IPS DF 19.7 (cell line): Measurements from ENCODE around the gene PYY.
"Not testable (repeated sequence)": the region's sequence is repeated elsewhere in the genome, so short reads cannot be mapped to it uniquely, and the experiment has no call there.

ENCODE experiments used
- DNase-seq: peaks from one replicate; pipeline ENCODE4 v3.0.0-alpha.2; 2013; ENCODE audit warnings: low read depth, low spot score

Gene PYY

DNA sequence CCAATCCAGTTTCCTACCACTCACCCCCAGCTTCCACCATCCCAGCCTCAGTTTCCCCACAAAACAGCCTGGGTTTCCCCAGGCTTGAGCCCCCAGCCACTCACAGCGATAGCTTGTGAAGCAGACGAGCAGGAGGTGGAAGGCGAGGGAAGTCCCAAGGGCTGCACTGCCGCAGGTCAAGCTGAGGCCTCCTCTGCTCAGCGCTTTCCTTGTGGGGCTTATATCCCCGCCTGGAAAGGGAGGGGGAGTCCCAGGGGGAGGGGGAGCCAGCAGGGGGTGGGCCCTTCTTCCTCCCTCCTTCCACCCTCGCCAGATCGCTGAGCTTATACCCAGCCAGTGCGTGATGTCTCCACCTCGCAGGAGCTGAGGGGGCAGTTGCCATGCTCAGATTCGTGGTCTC lies at the start of gene PYY:
PYY (minus strand) TSS at position 195 of the 400 bp plus-strand sequence. CDS start 457 bp downstream, outside the sequence.
- DNase-seq = no peak

DNA sequence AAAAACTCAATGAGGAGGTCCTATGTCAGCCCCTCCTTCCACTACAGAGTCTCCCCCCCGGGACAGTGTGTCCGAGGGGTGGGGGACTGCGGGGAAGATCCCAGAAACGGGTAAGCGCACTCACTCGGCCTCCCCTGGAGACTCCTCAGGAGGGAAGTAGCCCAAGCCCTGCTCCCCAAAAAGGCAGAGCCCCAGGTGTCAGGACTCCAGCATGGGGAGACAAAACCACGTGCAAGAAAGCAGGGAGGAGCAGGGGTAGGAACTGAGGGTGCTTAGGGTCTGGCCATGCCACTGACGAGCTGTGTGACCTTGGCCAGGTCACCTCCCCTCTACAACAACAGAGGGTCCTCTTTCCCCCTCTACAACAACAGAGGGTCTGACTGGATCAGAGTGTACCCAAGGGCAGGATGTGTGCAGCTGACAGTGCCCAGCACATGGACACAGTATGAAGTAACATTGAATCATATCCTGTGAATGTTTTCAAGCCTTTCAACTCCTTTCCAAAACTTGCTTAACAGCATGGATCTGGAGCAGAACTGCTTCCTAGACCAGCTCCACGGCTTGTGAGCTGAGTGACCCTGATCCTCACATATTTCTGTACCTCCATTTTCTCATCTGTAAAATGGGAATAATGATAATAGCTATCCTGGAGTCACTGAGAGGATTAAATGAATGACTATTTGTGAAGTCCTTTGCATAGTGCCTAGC lies 48.6 kb upstream of the PYY start:
- no peak for DNase-seq

DNA sequence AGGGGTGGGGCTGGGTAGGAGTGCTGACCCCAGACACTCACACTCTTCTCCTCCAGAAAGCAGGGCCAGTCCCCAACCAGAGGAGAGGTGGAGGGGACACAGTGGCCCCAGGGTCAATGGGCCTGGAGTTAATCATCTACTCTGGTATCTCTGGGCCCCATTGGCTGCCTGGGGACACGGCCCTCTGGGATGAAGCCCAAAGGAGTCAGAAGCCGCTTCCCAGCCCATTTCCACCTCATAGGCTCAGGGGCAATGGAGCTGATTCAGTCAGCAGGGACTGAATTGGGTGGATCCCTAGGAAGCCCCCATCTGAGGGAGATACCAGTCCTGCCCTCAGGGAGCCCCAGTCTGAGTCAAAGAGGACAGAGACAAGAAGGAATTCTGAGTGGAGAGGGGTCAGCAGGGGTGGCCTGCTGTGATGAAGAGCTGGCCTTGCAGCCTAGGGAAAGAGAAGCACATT lies 47.8 kb upstream of the PYY start:
- DNase-seq = no peak

DNA sequence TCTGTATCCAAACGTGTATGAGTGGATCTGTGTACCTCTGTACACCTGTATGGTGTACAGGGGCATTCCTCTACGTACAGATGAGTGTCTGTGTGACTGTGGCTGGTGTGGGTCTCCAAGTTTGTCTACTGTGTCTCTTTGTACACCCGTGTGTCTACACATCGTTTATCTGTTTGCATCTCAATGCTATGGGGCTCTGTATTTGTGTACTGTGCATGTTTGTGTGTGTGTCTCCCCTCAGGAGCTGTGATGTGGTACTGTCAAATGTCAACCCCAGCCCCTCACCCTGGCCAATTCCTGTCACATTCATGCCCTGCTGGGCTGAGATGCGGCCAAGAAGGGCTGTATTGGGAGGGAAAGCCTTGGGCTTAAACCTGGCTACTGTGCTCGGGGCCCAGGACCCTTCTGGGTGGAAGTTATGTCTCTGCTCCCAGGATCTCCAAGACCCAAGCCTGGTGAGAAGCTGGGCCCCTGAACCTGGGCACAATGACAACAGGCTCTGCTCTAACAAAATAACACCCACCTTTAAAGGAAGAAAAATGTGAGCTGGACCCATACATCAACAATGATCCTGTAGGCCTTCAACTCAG lies 47.2 kb upstream of the PYY start:
- no peak for DNase-seq

DNA sequence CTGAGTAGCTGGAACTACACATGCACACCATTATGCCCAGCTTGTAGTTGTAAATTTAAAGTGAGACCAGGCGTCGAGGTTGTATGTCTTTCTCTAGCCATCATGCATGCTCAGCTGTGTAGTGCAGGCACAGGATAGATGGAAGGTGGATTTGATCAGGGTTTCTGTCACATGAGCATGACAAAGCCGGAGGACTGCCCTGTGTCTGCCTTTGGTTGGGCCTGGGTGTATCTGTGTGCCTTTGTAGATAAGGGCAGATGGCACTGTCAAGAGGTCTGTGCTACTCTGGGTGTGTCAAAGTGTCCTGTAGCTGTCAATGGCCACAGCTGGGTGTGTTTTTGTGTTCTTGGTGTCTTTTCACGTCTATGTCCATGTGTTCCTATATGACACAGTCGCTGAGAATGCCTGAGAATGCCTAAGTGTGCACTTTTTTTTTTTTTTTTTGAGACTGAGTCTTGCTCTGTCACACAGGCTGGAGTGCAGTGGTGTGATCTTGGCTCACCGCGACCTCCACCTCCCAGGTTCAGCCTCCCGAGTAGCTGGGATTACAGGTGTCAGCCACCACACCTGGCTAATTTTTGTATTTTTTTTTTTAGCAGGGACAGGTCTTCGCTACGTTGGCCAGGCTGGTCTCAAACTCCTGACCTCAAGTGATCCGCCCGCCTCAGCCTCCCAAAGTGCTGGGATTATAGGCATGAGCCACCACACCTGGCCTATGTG lies 46.6 kb upstream of the PYY start:
- no peak for DNase-seq

DNA sequence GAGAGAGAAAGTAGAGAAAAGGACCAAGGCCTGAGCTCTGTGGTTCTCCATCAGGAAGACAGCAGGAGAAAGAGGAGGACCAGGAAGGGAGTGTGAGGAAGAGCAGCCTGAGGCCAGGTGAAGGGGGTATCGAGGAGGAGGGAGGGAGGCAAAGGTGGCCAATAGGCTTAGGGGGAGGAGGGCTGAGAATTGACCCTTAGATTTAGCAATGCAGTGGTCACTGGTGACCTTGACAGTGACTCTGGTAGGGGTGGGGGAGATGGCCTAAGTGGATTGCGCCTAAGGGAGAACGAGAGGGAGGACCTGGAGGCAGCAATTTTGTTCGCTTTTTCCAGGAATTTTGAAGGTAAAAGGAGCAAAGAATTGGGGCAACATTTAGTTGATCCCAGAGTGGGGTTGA lies 45.3 kb upstream of the PYY start:
- DNase-seq = no peak

DNA sequence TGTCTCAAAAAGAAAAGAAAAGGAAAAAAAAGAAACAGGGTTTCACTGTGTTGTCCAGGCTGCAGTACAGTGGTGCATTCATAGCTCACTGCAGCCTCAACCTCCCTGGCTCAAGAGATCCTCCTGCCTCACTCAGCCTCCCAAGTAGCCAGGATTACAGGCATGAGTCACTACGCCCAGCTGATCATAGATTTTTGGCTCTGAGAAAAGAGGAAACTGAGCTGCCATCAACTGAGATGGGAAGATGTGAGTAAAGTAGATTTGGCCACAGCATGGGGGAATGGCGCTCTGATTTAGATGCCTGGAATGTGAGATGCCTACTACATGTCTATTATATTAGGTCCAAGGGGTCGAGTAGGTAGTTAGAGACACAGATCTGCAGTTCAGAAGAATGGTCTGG lies 44.8 kb upstream of the PYY start:
- no peak for DNase-seq

DNA sequence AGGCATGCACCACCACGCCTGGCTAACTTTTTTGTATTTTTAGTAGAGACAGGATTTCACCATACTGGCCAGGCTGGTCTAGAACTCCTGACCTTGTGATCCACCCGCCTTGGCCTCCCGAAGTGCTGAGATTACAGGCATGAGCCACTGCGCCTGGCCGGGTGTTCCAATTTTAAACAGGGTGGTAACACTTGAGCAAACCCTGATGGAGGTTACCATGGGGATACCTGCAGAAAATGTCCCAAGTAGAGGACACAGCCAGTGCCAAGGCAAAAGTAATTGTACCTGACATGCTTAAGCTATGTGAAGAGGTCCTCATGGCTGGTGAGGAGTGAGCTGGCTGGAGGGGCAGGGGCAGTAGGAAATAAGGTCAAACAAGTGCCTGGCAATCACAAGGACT lies 43.4 kb upstream of the PYY start:
- not testable (repeated sequence) for DNase-seq

DNA sequence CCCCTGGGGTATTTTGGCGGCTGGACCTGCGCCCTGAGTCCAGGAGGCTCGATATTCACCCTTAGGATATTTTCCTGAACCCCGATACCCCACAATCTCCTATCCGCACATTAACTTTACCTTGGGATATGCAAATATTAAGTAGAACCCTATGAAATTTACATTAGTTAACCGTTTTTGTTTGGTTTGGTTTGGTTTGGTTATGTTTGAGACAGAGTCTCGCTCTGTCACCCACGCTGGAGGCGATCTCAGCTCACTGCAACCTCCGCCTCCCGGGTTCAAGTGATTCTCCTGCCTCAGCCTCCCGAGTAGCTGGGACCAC lies 41.4 kb upstream of the PYY start:
- DNase-seq = no peak

DNA sequence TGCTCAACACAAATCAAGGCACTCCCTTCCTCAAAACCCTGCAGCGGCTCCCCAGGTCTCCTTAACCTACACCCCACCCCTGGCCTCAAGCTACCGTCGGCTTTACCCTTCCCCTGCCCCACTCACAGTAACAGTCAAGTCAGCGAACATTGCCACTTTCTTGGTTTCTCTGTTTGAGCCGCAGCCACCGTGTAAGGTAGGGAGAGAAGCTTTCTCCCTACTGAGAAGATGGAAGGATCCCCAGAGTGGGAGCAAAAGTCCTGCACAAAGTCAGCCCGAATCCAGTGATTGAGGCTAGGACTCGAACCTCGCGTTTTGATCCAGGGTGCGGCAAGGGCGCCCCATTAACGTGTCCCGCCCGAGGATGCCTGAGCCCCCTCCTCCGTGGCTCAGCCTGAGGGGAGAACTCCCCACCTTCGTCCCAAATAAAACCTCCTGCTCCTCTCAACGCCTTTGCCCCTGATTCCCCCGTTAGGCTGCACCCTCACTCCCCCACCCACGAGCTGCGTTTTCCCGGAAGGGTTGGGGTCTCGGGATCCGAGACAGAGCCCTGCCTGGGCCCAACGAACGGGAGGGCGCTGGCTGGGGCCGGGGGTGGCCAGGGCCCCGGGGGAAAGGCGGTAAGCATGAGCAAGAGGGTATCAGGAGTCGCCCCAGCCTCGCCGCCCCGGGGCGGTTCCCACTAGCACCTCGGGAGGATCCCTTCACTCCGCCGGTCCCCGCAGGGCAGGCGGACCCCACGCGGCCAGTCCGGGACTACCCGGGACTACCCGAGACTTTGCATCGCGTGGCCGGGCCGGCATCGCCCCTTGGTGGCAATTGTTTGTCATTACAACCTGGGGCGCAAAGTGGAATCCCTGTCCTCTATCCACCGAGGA lies 40.8 kb upstream of the PYY start:
- DNase-seq = no peak

DNA sequence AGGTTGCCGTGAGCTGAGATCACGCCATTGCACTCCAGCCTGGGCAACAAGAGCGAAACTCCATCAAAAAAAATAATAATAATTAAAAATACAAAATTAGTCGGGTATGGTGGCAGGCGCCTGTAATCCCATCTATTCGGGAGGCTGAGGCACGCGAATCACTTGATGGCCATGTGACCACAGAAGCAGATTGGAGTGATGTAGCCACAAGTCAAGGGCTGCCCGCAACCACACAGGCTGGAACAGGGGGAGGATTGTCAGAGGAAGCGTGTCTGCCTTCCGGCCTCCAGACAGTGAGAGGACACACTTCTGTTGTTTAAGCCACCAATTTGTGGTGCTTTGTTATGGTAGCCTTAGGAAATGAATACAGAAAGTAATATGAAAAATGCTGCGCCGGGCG lies 38.9 kb upstream of the PYY start:
- no peak for DNase-seq

DNA sequence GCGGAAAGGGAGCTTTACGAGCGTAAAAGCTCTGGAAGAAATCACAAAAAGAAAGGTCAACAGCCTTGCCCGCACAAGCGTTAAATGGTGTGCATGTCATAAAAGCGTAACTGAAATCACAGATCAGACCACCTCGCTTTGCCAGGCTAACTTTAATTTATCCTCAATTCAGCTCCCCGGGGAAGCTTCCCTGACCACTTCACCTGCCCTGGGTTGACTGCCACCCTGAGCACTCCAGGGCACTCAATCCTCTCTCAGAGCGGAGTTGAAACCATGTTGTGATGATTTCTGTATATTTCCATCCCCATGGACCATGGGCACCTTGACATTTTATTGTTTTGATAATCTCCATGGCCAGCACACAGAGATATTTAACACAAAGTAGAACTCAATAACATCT lies 34.6 kb upstream of the PYY start:
- no peak for DNase-seq

DNA sequence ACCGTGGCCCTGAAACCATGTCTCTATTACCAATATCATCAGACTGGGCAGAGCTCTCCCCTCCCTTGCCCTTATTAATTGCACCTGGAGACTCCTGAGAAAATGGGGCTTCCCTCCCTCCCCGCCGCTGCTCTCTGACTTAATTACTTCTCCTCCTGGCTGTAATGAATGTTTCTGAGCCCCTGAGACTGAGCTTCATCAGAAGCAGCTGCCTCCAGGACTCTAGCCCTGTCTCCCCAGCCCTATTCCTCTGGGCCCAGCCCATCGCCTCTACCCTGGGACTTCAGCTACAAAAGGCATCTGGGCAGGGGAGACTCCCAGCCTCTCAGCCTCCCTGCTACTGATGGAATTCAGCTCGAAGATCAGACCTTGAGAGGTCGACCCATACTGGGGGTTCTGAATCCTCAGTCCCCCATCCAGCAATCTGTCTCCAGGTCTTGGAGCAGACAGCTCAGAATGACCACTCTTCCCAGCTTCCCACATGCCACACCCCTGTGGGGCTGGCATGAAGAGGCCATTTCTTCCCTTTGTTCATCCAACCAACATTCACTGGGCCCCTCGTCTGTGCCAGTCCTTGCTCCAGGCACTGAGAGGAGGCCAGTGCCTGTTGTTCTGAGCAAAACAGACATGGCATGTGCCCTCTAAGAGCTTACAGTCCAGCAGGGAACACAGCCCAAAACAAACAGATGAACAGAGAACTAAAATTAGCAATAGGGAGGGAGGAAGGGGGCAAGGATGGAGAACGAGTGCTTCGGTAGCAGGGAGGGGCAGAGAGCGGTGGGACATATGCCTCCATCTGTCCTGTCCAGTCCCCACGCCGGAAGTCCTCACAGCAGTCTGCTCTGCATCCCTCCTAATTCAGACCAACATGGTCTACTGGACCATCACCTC lies 33.6 kb upstream of the PYY start:
- DNase-seq = no peak

DNA sequence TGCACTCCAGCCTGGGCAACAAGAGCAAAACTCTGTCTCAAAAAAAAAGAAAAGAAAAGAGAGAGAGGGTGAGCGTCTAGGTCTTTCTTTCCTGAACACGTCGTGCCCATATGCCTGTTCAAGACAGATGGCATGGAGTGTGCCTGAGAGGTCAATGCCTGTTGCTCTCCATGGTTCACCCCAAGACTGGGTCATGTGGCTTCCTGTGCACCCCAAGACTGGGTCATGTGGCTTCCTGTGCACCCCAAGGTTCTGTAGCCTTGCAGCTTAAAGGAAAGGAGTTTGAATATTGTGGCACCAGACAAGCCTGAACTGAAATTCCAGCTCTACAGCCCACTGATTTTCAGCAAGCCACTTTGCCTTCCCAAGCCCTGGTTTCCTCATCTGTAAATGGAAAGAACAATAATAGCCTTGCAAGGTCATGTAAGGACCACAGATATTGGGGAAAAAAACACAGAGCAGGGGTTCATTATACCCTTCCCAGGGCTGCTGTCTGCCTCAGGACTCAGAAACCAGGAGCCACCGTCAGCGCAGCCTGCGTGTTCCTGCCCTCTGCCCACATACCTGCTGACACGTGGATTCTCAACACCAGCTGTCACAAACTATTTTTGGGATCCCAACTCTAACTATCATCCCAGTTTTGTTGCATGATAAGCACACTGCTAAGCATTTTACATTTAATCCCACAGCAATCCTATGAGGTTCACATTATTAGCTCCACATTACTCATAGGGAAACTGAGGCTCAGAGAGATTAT lies 32.7 kb upstream of the PYY start:
- no peak for DNase-seq

DNA sequence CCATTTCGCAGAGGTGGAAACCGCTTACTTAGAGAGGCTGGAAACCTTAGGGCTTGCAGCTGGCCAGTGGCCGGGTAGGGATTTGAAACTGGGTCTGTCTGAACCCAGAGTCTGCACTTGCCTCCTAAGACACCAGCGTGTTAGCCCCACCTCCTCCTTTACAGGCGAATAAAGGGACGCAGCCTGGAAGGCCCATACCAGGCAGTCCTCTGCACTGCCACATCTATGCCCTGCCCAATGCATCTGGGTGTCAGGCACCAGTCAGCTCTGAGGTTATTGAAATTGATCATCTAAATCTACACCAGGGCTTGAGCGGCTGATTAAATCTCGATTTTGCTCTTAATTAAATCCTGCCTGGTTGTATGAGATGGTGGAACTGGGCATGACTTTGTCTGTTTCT lies 30.8 kb upstream of the PYY start:
- DNase-seq = no peak

DNA sequence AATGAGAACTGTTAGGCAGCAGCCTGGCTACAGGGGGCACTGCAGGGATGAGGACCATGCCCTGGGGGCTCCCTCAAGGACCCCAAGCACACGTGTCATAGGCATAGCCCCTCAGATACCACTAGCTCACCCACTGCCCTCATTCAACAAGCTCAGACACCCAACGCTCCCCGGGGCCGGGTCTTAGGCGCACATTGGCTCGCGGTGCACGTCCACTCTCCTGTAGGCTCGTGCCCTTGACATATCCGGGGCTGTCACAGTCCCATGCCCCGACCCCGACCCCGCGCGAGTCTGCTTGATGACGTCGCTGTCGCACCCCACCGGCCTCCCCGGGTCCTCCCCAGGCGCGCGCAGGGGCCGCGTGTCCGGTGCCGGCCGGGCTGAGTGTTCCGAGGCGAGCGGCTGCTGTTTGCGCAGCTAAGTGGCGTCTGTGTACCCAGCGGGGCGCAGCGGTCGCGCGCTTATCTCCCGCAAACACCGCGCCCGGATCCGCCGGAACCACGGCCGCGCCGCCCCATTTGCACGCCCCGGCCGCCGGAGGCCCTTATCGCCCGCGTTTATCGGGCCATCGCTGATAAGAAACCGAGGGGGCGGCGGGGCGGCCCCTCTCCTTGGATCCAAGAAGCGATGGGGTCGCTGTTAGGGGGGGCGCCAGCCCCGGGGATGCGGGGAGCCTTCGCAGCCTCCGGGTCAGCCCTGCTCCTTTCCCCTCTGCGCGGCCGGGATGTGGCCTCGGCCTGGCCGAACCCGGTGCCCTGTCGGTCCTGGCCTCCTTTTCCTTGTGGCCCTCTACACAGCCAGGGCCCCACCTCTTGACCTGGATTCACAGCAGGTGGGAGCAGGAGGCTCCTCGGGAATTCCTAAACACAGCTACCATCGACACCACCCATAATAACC lies 30.0 kb upstream of the PYY start:
- no peak for DNase-seq

DNA sequence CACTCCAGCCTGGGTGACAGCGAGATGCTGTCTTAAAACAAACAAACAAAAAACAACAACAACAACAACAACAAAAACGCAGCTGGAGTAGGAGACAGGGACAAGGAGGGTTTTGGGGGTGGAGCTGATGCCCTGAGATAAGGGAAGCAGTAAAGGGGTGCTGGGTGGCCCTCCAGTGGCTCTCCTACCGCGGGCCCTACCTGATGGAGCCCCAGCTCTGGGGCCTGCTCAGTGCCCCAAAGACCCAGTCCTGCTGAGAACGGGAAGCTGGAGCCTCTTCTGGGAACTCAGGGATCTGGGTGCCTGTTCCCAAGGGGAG lies 29.4 kb upstream of the PYY start:
- DNase-seq = no peak

DNA sequence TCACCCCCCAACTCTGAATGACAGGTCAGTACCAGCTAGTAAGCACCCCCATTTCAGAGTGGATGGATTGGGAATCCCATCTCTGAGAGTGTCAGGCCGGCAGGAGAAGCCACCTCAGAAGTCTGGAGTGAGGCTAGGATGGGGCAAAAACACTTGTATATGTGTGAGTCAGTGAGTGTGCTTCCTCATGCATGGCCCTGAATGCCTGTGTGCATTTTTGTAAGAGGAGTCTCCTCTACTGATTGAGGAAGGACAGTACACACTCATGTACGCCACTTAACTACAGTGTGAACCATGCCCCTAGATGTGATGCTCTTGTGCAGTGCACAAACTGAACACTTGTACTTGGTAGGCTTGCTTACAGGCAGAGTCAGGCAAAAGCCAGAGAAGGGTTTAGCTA lies 28.4 kb upstream of the PYY start:
- DNase-seq = no peak

DNA sequence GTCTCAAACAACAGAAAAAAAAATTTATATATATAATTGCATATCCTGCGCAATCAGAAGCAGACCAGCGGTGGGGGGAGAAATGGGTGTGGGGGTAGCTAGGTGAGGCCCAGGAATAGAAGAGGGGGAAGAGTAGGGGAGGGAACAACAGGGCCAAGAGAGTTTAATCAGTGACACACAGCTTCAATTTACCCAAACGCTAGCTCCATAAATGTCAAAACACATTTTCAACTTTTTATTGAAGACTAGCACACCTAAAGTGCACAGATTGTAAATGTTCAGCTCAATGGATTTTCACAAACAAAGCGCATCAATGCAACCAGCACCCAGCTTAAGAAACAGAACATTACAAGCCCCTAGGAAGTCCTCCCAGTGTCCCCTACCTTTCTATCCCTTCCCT lies 25.9 kb upstream of the PYY start:
- no peak for DNase-seq

DNA sequence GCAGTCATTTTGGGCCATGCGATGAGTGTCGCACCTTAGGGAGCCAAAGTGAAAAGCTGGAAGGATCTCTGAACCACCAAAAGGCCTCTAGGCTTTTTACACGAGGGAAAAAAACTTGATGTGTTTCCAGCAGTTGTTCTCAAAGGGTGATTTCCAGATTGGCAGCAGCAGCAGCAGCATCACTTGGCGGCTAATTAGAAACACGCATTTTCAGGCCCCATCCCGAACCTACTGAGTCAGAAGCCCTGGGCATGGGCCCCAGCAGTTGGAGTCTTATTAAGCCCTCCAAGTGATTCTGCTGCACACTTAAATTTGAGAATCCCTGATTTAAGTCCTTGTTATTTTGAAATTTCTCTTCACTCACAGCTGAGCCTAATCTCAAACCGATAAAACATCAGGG lies 25.3 kb upstream of the PYY start:
- no peak for DNase-seq
